SK-N-DZ (cell line): ENCODE measurements around the gene CHCHD4.
"Not testable (repeated sequence)": the region's sequence is repeated elsewhere in the genome, so short reads cannot be mapped to it uniquely, and the experiment has no call there.

ENCODE experiments used
- DNase-seq: peaks from one replicate; pipeline ENCODE4 v3.0.0-alpha.2; 2015; ENCODE audit warnings: low spot score

The CHCHD4 gene

GRCh38 chr3:14120111-14120920 lies 4.4 kb downstream of the CHCHD4 start:
- DNase-seq = no peak

- no peak for DNase-seq
Measured at GRCh38 chr3:14119651-14120050, 5.0 kb downstream of the CHCHD4 start.

DNA sequence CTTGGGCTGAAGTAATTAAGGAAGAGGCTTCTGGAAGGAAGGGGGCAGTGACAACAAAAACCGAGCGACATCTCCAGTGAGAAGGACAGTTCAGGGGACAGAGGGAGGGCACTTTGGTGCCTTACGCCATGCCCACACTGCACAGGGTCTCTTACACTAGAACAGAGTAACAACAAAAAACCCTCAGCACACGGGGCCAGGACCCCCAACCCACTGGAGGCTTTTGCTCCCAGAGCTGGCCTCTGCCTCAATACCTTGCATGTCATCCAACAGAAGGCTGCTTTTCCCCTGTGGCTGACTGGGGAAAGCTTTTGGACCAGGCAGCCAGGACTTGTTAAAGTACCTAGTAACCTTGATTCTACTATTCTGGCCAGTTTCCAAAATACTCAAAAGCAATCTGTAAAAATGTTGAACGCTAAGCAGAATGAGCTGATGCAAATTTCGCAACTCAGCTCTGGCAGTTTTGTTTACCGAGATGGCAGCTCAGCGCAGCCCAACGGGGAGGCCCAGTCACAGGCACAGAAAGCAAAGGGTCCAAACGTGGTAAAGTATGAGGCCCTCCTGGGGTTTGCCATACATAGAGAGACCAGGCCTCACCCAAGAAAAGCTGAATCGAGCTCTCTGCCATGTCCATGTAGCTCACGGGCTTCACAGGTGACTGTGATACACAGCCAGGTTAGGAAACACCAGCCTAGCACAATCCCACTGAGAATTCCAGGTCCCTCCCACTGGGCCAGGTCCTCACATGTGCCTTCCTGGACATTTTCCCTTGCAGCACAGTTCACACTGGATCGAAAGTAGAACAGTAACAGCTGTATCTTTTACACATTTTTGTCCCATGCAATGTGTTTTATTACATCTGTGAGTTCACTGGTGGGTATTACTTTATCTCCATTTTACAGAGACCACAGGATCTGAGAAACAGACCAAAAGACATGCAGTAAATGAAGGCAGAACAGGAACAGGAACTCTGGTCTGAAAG lies 6.0 kb downstream of the CHCHD4 start:
- no peak for DNase-seq

DNA sequence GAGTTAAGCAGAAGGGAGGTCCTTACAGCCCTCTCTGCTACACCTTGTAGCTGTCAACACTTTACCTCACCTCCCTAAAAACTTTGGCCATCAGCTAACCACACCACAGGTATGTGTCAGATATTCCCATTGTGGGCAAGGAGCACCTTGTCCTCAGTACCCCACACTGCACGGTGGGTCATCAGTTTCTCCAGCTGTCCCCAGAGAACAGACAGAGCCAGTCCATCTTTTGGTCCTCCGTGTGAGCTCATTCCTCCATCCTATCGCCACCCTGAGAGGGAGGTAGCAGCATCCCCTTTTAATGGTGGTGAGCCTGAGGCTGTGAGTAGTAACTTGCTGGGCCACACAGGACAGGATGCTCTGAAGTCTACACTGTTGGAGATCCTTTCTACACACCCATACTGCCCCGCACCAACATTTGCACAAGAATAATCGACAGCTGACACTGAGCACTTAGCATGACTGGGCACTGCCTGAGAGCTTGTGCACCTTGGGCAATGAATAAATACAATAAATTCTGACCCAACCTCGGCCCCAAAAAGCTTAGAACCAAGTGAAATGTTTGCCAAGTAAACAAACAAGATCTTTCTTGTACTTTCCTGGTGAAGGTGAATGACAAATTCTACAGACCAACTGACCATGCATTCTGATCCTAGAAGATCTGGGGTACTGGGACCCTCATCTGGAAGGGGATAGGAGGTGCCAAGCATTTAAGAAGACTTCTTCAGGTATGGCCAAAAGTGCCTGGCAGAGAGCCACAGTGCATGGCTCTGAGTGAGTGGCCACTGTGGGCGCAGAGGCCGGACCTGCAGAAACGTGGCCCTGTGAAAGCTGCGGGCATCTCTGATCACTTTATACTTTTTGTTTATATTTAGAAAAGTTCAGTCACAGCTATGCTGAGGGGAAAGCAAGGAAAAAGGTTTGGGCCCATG lies 6.9 kb downstream of the CHCHD4 start:
- no peak for DNase-seq

GRCh38 chr3:14113965-14114635 lies 10.6 kb downstream of the CHCHD4 start:
- no peak for DNase-seq

DNA sequence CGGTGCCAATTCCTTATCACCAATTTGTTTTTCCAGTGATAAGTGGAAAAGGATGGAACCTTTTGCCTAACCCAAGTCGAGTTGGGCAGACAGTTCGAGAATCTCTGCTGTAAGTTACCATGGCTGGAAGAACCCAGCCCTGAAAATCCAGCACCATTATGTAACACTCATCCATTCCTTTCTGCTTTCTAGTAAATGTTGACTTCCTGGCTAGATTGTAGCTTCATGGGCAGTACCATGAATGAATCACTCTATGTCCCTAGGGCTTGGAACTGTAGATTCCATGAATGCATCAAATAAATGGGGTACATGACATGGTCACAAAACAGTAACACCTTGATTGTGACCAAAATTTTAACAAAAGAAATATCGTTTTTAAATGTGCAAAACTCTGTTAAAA lies 14.0 kb downstream of the CHCHD4 start:
- DNase-seq = no peak

- DNase-seq = not testable (repeated sequence)
Measured at GRCh38 chr3:14109821-14110220, 14.8 kb downstream of the CHCHD4 start.

DNA sequence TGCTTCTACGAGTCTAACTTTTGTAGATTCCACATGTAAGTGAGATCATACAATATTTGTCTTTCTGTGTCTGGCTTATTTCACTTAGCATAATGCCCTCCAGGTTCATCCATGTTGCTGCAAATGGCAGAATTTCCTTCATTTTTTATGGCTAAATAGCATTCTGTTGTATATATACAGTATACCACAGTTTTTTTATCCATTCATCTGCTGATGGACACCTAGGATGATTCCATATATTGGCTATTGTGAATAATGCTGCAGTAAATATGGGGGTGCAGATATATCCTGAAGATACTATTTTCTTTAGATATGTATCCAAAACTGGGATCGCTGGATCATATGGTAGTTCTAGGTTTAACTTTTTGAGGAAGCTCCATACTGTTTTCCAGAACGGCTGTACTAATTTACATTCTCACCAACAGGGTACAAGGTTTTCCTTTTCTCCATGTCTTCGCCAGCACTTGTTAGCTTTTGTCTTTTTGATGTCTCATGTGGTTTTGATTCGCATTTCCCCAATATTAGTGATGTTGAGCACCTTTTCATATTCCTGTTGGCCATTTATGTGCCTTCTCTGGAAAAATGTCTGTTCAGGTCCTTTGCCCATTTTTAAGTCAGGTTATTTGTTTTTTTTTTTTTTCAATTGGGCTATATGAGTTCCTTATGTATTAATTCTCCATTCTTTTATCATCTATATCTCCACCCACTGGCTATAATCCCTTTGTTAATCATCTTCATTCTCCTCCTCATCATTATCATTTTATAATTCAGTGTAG lies 26.9 kb downstream of the CHCHD4 start:
- DNase-seq = no peak

GRCh38 chr3:14096742-14097141 lies 27.9 kb downstream of the CHCHD4 start:
- no peak for DNase-seq

GRCh38 chr3:14093831-14094230 lies 30.8 kb downstream of the CHCHD4 start:
- no peak for DNase-seq

DNA sequence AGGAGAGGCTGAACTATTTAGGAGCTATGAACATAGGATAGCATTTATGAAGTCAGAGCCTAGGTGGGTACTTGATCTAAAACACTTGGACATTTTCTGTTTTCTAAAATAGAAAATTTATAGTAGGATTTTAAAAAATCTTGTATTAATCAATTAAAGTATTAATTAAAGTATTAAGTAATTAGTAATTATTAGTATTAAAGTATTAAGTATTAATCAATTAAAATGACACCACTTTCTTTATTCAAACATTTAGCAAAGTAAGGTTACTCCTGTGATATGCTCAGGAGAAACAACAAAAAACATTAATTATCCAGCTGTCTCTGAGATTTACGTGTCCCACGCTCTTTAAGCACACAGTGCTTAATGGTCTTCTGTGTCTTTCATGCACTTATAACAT lies 32.2 kb downstream of the CHCHD4 start:
- DNase-seq = no peak

GRCh38 chr3:14091959-14092358 lies 32.7 kb downstream of the CHCHD4 start:
- DNase-seq = not testable (repeated sequence)

DNA sequence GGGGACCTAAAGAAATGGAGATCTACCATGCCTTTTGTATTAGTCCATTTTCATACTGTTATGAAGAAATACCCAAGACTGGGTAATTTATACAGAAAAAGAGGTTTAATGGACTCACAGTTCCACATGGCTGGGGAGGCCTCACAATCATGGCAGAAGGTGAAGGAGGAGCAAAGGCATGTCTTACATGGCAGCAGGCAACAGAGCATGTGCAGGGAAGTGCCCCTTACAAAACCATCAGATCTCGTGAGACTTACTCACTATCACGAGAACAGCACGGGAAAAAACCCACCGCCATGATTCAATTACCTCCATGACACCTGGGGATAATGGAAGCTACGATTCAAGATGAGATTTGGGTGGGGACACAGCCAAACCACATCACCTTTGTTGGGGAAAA lies 37.2 kb downstream of the CHCHD4 start:
- DNase-seq = not testable (repeated sequence)

DNA sequence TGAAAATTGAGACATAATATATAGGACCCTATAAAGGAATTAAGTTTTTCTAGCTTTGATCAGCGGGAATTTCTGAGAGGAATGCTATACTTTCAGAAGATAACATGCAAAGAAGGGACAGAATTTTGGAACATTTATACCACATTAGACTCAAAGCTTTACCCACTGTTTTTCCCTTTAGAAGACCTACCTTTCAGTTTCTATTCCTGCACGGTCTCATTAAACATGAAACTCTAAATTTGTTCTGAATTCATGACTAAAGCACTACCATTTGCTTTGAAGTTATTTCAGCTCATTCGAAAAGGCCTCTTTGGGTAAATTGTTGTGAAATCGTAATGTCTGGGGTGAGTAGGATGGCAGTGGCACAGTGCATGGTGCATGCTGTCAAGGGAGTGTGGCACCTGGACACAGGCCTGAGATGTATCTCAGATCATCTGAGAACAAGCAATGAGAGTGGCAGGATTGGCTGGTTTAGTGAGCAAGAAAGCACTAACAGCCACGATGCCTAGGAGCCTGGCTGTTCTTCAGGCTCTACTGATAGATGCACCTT lies 42.5 kb downstream of the CHCHD4 start:
- DNase-seq = no peak

GRCh38 chr3:14077310-14077709 lies 47.4 kb downstream of the CHCHD4 start:
- no peak for DNase-seq

GRCh38 chr3:14075233-14075632 lies 49.4 kb downstream of the CHCHD4 start:
- not testable (repeated sequence) for DNase-seq

DNA sequence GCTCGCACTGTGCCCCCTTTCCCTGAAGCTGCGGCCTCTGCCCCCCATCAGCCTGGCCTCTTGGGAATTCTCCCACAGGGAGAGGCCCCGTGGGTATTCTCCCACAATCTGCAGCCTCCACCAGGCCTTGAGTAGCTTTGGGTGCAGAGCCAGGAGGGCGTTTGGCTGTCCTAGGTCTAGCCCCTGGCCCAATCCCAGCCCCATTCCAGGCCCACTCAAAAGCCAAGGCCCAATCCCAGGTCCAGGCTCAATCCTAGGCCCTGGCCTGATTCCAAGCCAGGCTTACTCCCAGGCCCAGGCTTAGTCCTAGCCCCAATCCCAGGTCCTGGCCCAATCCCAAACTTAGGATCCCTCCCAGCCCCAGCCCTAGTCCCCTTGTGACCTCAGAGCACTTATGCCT lies 59.8 kb downstream of the CHCHD4 start:
- DNase-seq = no peak

- DNase-seq = no peak
Measured at GRCh38 chr3:14063152-14063551, 61.5 kb downstream of the CHCHD4 start.
